ENCODE measurements around the gene CTNNA3.

Gene CTNNA3

DNA sequence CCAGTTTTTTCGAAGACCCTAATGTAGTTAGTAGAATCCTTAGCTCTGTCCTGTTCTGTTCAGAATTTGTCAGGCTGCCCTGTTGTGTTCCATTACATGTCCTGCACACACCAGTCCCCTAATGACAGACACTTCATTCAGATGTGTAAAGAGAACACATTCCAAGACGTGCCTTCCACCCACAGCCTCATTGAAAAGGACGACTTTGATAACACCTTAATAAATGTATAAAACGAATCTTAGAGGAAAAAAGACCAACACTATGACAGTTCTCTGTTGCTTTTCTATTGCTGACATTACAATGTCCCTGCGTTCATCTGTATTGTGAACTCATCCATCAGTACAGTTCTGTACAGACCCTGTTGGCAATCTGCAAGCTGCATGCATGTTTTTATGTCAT lies 766.6 kb downstream of the CTNNA3 start:
- no peak overlapping the region for H3K4me2 ChIP-seq (ENCODE audit: low read depth, low read length, poor library complexity, severe bottlenecking)
- no peaks in the 10 kb centered on the region for H3K9me2 ChIP-seq (replicated peaks; ENCODE audit: low read depth, low read length)
- H3K27me3 ChIP-seq (ENCODE audit: insufficient read depth, low read length, poor library complexity, severe bottlenecking): no peaks in the 10 kb centered on the region
- no peak overlapping the region for H2AFZ ChIP-seq (ENCODE audit: low read length)
- no peaks in the 10 kb centered on the region for H3K9me3 ChIP-seq (ENCODE audit: insufficient read depth, low read depth, low read length)
- TF ChIP-seq EZH2phosphoT487 (IDR thresholded peaks at IDR 0.05; ENCODE audit: borderline replicate concordance): no peak
- TF ChIP-seq, protein P1, sequence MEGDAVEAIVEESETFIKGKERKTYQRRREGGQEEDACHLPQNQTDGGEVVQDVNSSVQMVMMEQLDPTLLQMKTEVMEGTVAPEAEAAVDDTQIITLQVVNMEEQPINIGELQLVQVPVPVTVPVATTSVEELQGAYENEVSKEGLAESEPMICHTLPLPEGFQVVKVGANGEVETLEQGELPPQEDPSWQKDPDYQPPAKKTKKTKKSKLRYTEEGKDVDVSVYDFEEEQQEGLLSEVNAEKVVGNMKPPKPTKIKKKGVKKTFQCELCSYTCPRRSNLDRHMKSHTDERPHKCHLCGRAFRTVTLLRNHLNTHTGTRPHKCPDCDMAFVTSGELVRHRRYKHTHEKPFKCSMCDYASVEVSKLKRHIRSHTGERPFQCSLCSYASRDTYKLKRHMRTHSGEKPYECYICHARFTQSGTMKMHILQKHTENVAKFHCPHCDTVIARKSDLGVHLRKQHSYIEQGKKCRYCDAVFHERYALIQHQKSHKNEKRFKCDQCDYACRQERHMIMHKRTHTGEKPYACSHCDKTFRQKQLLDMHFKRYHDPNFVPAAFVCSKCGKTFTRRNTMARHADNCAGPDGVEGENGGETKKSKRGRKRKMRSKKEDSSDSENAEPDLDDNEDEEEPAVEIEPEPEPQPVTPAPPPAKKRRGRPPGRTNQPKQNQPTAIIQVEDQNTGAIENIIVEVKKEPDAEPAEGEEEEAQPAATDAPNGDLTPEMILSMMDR (conservative IDR thresholded peaks at IDR 0.05; ENCODE audit: low read length): no peak
- no peaks in the 10 kb centered on the region for H3K79me2 ChIP-seq (ENCODE audit: insufficient read depth, low read length)
- H3K36me3 ChIP-seq (ENCODE audit: insufficient read depth, low read length): no peaks in the 10 kb centered on the region
- no peaks in the 10 kb centered on the region for H3F3A ChIP-seq (ENCODE audit: low read depth)
- no peaks in the 10 kb centered on the region for H3K4me1 ChIP-seq (ENCODE audit: insufficient read depth, low read length, poor library complexity, severe bottlenecking)
- H3K4me3 ChIP-seq (ENCODE audit: low read length, poor library complexity, severe bottlenecking): no peak overlapping the region
- H4K20me1 ChIP-seq (ENCODE audit: insufficient read depth, low read length, poor library complexity, severe bottlenecking): no peaks in the 10 kb centered on the region
- H3K9ac ChIP-seq (ENCODE audit: low read depth, low read length, poor library complexity, severe bottlenecking): no peak overlapping the region

DNA sequence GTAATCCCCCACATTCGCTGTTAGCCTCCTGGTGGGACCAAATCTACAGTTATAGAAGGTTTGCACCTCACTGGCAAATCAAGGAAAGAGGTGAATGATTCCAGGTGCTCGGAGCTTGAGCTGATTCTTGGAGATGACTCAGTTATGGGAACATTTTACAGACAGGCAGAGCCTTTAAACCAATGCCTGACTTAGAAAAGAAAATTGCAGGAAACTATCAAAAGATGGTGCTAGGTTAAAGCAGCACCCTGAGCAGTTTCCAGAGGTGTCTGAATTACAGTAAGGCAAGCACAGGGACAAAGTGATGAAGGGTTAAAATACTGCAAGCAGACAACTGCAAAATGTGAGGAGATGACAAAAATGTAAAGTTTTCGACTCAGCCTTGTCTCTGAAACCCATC lies 767.2 kb downstream of the CTNNA3 start:
- Histone ChIP-seq H3K9me2 (replicated peaks; ENCODE audit: low read depth, low read length) (no peaks in the 10 kb centered on the region), H3K9ac (ENCODE audit: low read depth, low read length, poor library complexity, severe bottlenecking) (no peak overlapping the region), H3K27me3 (ENCODE audit: insufficient read depth, low read length, poor library complexity, severe bottlenecking) (no peaks in the 10 kb centered on the region), H4K20me1 (ENCODE audit: insufficient read depth, low read length, poor library complexity, severe bottlenecking) (no peaks in the 10 kb centered on the region), H2AFZ (ENCODE audit: low read length) (no peak overlapping the region), H3K79me2 (ENCODE audit: insufficient read depth, low read length) (no peaks in the 10 kb centered on the region), H3K36me3 (ENCODE audit: insufficient read depth, low read length) (no peaks in the 10 kb centered on the region), H3F3A (ENCODE audit: low read depth) (no peaks in the 10 kb centered on the region), H3K4me3 (ENCODE audit: low read length, poor library complexity, severe bottlenecking) (no peak overlapping the region), H3K9me3 (ENCODE audit: insufficient read depth, low read depth, low read length) (no peaks in the 10 kb centered on the region), H3K4me2 (ENCODE audit: low read depth, low read length, poor library complexity, severe bottlenecking) (no peak overlapping the region), H3K4me1 (ENCODE audit: insufficient read depth, low read length, poor library complexity, severe bottlenecking) (no peaks in the 10 kb centered on the region)
- TF ChIP-seq, protein P1 (conservative IDR thresholded peaks at IDR 0.05; ENCODE audit: low read length): no peak
- TF ChIP-seq EZH2phosphoT487 (IDR thresholded peaks at IDR 0.05; ENCODE audit: borderline replicate concordance): no peak

DNA sequence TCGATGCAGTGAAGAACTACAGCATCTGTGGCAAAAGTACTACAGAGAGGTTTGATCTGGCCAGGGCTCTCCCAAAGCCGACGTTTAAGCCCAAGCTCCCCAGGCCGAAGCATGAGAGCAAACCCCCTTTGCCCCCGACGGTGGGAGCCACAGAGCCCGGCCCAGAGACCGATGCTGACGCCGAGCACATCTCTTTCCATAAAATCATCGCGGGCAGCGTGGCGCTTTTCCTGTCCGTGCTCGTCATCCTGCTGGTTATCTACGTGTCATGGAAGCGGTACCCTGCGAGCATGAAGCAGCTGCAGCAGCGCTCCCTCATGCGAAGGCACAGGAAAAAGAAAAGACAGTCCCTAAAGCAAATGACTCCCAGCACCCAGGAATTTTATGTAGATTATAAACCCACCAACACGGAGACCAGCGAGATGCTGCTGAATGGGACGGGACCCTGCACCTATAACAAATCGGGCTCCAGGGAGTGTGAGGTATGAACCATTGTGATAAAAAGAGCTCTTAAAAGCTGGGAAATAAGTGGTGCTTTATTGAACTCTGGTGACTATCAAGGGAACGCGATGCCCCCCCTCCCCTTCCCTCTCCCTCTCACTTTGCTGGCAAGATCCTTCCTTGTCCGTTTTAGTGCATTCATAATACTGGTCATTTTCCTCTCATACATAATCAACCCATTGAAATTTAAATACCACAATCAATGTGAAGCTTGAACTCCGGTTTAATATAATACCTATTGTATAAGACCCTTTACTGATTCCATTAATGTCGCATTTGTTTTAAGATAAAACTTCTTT lies 767.8 kb downstream of the CTNNA3 start:
- TF ChIP-seq EZH2phosphoT487 (IDR thresholded peaks at IDR 0.05; ENCODE audit: borderline replicate concordance): no peak
- TF ChIP-seq, protein P1 (conservative IDR thresholded peaks at IDR 0.05; ENCODE audit: low read length): no peak
- Histone ChIP-seq H3F3A (ENCODE audit: low read depth) (no peaks in the 10 kb centered on the region), H2AFZ (ENCODE audit: low read length) (no peak overlapping the region), H3K4me2 (ENCODE audit: low read depth, low read length, poor library complexity, severe bottlenecking) (no peak overlapping the region), H3K4me1 (ENCODE audit: insufficient read depth, low read length, poor library complexity, severe bottlenecking) (no peaks in the 10 kb centered on the region), H3K9ac (ENCODE audit: low read depth, low read length, poor library complexity, severe bottlenecking) (no peak overlapping the region), H3K36me3 (ENCODE audit: insufficient read depth, low read length) (no peaks in the 10 kb centered on the region), H3K9me3 (ENCODE audit: insufficient read depth, low read depth, low read length) (no peaks in the 10 kb centered on the region), H3K9me2 (replicated peaks; ENCODE audit: low read depth, low read length) (no peaks in the 10 kb centered on the region), H3K79me2 (ENCODE audit: insufficient read depth, low read length) (no peaks in the 10 kb centered on the region), H3K4me3 (ENCODE audit: low read length, poor library complexity, severe bottlenecking) (no peak overlapping the region), H3K27me3 (ENCODE audit: insufficient read depth, low read length, poor library complexity, severe bottlenecking) (no peaks in the 10 kb centered on the region), H4K20me1 (ENCODE audit: insufficient read depth, low read length, poor library complexity, severe bottlenecking) (no peaks in the 10 kb centered on the region)
